Mucosa of descending colon (tissue), 3 donors: ENCODE measurements around the gene ELN. TPM values are rescaled to one million over a fixed set of nuclear protein-coding genes. Genes with fewer than 3 reads are reported as not detected.

Source experiments
- ATAC-seq: fragments of 200-7000 bp; cut with Tn5 transposase; one replicate; pipeline ENCODE4 v1.9.1; 2020; ENCODE audit warnings: mild to moderate bottlenecking, moderate library complexity
- DNase-seq, 3 donors: peaks; one replicate each; pipeline ENCODE4 v3.0.0-alpha.2; 2020
- H3K36me3 ChIP-seq: fragments of 200-600 bp; one replicate; pipeline ENCODE4 v1.8.0; 2021; ENCODE audit warnings: low read depth, mild to moderate bottlenecking
- H3K4me1 ChIP-seq: fragments of 200-600 bp; one replicate; pipeline ENCODE4 v1.8.0; 2021; ENCODE audit warnings: low read depth, mild to moderate bottlenecking
- H3K4me3 ChIP-seq: fragments of 200-600 bp; one replicate; pipeline ENCODE4 v1.8.0; 2021; ENCODE audit warnings: mild to moderate bottlenecking
- H3K9me3 ChIP-seq: fragments of 200-600 bp; one replicate; pipeline ENCODE4 v1.8.0; 2021; ENCODE audit warnings: mild to moderate bottlenecking
- CTCF ChIP-seq: fragments of 200-600 bp; IDR thresholded peaks from one replicate; pipeline ENCODE4 v1.8.0; 2022; ENCODE audit warnings: antibody characterized with exemption, mild to moderate bottlenecking
- intact Hi-C, 2 donors: fragments of 100-400 bp; cut with DNase I in 1 of 2; cut with micrococcal nuclease in 1 of 2; formaldehyde crosslinking; loops; one replicate each; pipeline versions ENCODE4 v1.11.0 to v1.11.1; 2022; cut with DNase I, micrococcal nuclease
- total RNA-seq, 3 donors: library from RNA; stranded (reverse); fragmentation: NEBNext Ultra II Directional in 2 of 3; extraction: Animal tissue kit (Norgen Biotek cat#: 25700) in 2 of 3; gene quantifications; one replicate each; pipeline versions ENCODE4 v1.2.1 to v1.2.4, GENCODE V29; 2021 to 2023
- donor health status: DM: no; HTN: no; CAD: no; lungs with moderate emphysema.
- donor health status: DM: no; HTN: no; CAD: no.
- donor health status: DM: no; HTN: yes; CAD: no.

Gene ELN
- total RNA-seq, 3 donors from 2014 or later: 5.0 to 43.4 (median 20.5) TPM

GRCh38 chr7:74115326-74115725 is 87.4 kb downstream of the ELN start:
- Histone ChIP-seq H3K4me3 (no peak overlapping the region), H3K4me1 (no peaks in the 10 kb centered on the region), H3K36me3 (no peaks in the 10 kb centered on the region), H3K9me3 (no peaks in the 10 kb centered on the region)
- no peak for ATAC-seq
- intact Hi-C loops: no loop called here
- no peak for TF ChIP-seq CTCF
- DNase-seq: no peak

GRCh38 chr7:74116356-74116755 is 88.4 kb downstream of the ELN start:
- Histone ChIP-seq H3K9me3 (no peaks in the 10 kb centered on the region), H3K4me1 (no peaks in the 10 kb centered on the region), H3K4me3 (no peak overlapping the region), H3K36me3 (no peaks in the 10 kb centered on the region)
- no peak for TF ChIP-seq CTCF
- no peak for DNase-seq
- intact Hi-C loops: no loop called here
- ATAC-seq: no peak

Other genes starting within 250 kb of the ELN start
- gene CLDN4, start 197.2 kb upstream of the ELN start, total RNA-seq: 1,000 to 10,000 TPM in 2 of 3 donors, 100 to 1,000 TPM in 1; 450 to 1,208 (median 1,043) TPM
- 1 to 10 TPM; 1.6 to 4.6 (median 2.4) TPM for gene METTL27, start 185.7 kb upstream of the ELN start, total RNA-seq
- not detected for gene TMEM270, start 167.0 kb upstream of the ELN start, total RNA-seq
- gene LIMK1, start 55.6 kb downstream of the ELN start, total RNA-seq: 10 to 100 TPM; 12.0 to 15.6 (median 12.1) TPM
- 100 to 1,000 TPM; 231 to 278 (median 274) TPM for gene EIF4H, start 146.2 kb downstream of the ELN start, total RNA-seq
- gene LAT2, start 181.8 kb downstream of the ELN start, total RNA-seq: 1 to 10 TPM; 3.1 to 8.1 (median 6.9) TPM
- 10 to 100 TPM; 14.8 to 23.7 (median 15.9) TPM for gene RFC2, start 226.2 kb downstream of the ELN start, total RNA-seq